Stimulated activated CD8-positive, alpha-beta memory T cell treated with anti-CD3 and anti-CD28 coated beads, Interleukin-15, amount 100 ng/mL, for 1 hour (primary cell): Measurements from ENCODE around the gene SLC22A12.
"Not testable (repeated sequence)": the region's sequence is repeated elsewhere in the genome, so short reads cannot be mapped to it uniquely, and the experiment has no call there.

Source experiments
- DNase-seq: peaks from one replicate; pipeline ENCODE4 v3.0.0-alpha.2; 2020; ENCODE audit warnings: low read depth

The SLC22A12 gene

GRCh38 chr11:64590763-64591221 lies at the start of gene SLC22A12:
Gene SLC22A12 (plus strand): TSS chr11:64591220. CDS start chr11:64591557, 337 bp downstream.
- no peak for DNase-seq

- no peak for DNase-seq
Observed at GRCh38 chr11:64542172-64543125, 48.6 kb upstream of the SLC22A12 start.

- no peak for DNase-seq
Observed at GRCh38 chr11:64543818-64544217, 47.2 kb upstream of the SLC22A12 start.

GRCh38 chr11:64544616-64545296 lies 46.3 kb upstream of the SLC22A12 start:
- DNase-seq: no peak

- DNase-seq: no peak
Observed at GRCh38 chr11:64545619-64546018, 45.4 kb upstream of the SLC22A12 start.

- no peak for DNase-seq
Observed at GRCh38 chr11:64546176-64546575, 44.8 kb upstream of the SLC22A12 start.

GRCh38 chr11:64546600-64546999 lies 44.4 kb upstream of the SLC22A12 start:
- DNase-seq: no peak

GRCh38 chr11:64549969-64550368 lies 41.1 kb upstream of the SLC22A12 start:
- no peak for DNase-seq

- peak; percentile 21 for DNase-seq
Observed at GRCh38 chr11:64553554-64554201, 37.3 kb upstream of the SLC22A12 start.

- DNase-seq: no peak
Observed at GRCh38 chr11:64556044-64556720, 34.8 kb upstream of the SLC22A12 start.

- DNase-seq: no peak
Observed at GRCh38 chr11:64556721-64557250, 34.2 kb upstream of the SLC22A12 start.

- no peak for DNase-seq
Observed at GRCh38 chr11:64558065-64558745, 32.8 kb upstream of the SLC22A12 start.

- no peak for DNase-seq
Observed at GRCh38 chr11:64558869-64559268, 32.2 kb upstream of the SLC22A12 start.

- no peak for DNase-seq
Observed at GRCh38 chr11:64559351-64560138, 31.5 kb upstream of the SLC22A12 start.

- DNase-seq: no peak
Observed at GRCh38 chr11:64560139-64560771, 30.8 kb upstream of the SLC22A12 start.

- DNase-seq: no peak
Observed at GRCh38 chr11:64560941-64561340, 30.1 kb upstream of the SLC22A12 start.

GRCh38 chr11:64561429-64561828 lies 29.6 kb upstream of the SLC22A12 start:
- DNase-seq: not testable (repeated sequence)

- DNase-seq: no peak
Observed at GRCh38 chr11:64561984-64562722, 28.9 kb upstream of the SLC22A12 start.
